ENCODE results near the gene PTRHD1.

The PTRHD1 gene

DNA sequence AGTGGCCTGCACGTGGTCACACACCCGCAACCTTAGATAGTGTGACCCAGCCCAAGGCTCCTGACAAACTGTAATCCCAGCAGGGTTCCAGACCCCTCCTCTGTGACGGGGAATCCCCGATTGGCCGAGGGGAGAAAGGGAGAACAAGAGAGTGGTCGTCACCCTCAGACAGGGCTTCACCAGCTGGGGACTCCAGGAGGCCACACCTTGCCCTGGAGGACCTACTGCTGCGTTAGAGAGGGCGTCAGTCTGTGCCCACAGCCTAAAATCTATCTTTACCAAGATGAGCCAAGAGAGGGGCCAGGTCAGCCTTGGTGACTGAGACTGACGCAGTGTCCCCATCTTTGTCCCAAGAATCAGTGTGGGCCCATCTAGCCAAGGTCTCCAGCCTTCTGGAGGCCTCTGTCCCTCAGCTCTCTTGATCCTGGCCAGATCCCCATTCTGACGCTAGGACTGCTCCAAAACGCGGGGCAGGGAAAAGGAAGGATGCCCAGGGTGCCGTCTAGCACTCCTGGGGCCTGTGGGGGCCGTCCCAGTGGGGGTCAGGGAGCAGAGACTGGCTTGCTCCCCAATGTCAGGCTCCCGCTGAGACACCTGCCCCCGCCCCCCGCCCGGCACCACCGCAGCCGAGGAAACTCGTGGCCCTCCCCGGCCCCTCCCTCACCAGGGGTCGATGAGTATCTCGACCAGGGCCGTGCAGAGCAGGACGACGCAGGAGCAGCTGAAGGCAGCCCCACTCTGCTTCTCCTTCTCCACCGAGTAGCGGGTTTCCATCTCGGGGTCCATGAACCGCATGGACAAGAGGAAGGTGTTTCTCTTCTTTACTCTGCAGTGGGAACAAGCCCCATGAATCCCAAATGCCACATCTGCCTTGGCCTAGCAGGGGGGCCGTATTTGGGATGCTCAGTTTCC, 40.9 kb upstream of the PTRHD1 start:
- no peak for TF ChIP-seq EZH2 (optimal IDR thresholded peaks at IDR 0.05; ENCODE audit: low read depth, low read length)
- TF ChIP-seq CTCF (IDR thresholded peaks at IDR 0.05; ENCODE audit: low read length): no peak
- no peak for TF ChIP-seq EZH2phosphoT487 (IDR thresholded peaks at IDR 0.05; ENCODE audit: low read length)
- H3F3A ChIP-seq (ENCODE audit: insufficient read depth, low read length): no peaks in the 10 kb centered on the region
- H2AFZ ChIP-seq (ENCODE audit: low read length): no peak overlapping the region
- H3K9ac ChIP-seq (ENCODE audit: low read length): no peak overlapping the region
- H3K4me2 ChIP-seq (ENCODE audit: low read depth, low read length): no peak overlapping the region
- DNase-seq: no peak
- no peaks in the 10 kb centered on the region for H3K4me1 ChIP-seq (ENCODE audit: low read length)
- no peak overlapping the region for H3K27ac ChIP-seq (ENCODE audit: low read length)
- no peaks in the 10 kb centered on the region for H3K27me3 ChIP-seq (replicated peaks; ENCODE audit: insufficient read depth, low read length)
- H3K9me2 ChIP-seq (replicated peaks; ENCODE audit: insufficient read depth, low read length): no peaks in the 10 kb centered on the region
- 0 out of 2 replicates have a peak, but pooled peaks cover 3% of the 10 kb centered on the region for H3K36me3 ChIP-seq (replicated peaks; ENCODE audit: insufficient read depth, low read length)
- H3K4me3 ChIP-seq (ENCODE audit: low read length): no peak overlapping the region
- H3K79me2 ChIP-seq (ENCODE audit: low read length): no peaks in the 10 kb centered on the region
- no peaks in the 10 kb centered on the region for H4K20me1 ChIP-seq (ENCODE audit: insufficient read depth, low read length)
- H3K9me3 ChIP-seq (replicated peaks; ENCODE audit: insufficient read depth, low read length): no peaks in the 10 kb centered on the region

GRCh38 chr2:24832931-24833701, 39.9 kb upstream of the PTRHD1 start:
- no peaks in the 10 kb centered on the region for H3K79me2 ChIP-seq (ENCODE audit: low read length)
- no peak overlapping the region for H2AFZ ChIP-seq (ENCODE audit: low read length)
- H4K20me1 ChIP-seq (ENCODE audit: insufficient read depth, low read length): no peaks in the 10 kb centered on the region
- no peak overlapping the region for H3K27ac ChIP-seq (ENCODE audit: low read length)
- 0 out of 2 replicates have a peak, but pooled peaks cover 3% of the 10 kb centered on the region for H3K36me3 ChIP-seq (replicated peaks; ENCODE audit: insufficient read depth, low read length)
- TF ChIP-seq EZH2 (optimal IDR thresholded peaks at IDR 0.05; ENCODE audit: low read depth, low read length) (no peak), CTCF (IDR thresholded peaks at IDR 0.05; ENCODE audit: low read length) (no peak), EZH2phosphoT487 (IDR thresholded peaks at IDR 0.05; ENCODE audit: low read length) (no peak)
- H3K9me2 ChIP-seq (replicated peaks; ENCODE audit: insufficient read depth, low read length): no peaks in the 10 kb centered on the region
- H3K4me3 ChIP-seq (ENCODE audit: low read length): no peak overlapping the region
- H3K4me1 ChIP-seq (ENCODE audit: low read length): no peaks in the 10 kb centered on the region
- no peak for DNase-seq
- H3K9ac ChIP-seq (ENCODE audit: low read length): no peak overlapping the region
- no peaks in the 10 kb centered on the region for H3K9me3 ChIP-seq (replicated peaks; ENCODE audit: insufficient read depth, low read length)
- no peaks in the 10 kb centered on the region; the same call in 1 of the 2 replicates for H3F3A ChIP-seq (ENCODE audit: insufficient read depth, low read length)
- no peak overlapping the region for H3K4me2 ChIP-seq (ENCODE audit: low read depth, low read length)
- H3K27me3 ChIP-seq (replicated peaks; ENCODE audit: insufficient read depth, low read length): no peaks in the 10 kb centered on the region

DNA sequence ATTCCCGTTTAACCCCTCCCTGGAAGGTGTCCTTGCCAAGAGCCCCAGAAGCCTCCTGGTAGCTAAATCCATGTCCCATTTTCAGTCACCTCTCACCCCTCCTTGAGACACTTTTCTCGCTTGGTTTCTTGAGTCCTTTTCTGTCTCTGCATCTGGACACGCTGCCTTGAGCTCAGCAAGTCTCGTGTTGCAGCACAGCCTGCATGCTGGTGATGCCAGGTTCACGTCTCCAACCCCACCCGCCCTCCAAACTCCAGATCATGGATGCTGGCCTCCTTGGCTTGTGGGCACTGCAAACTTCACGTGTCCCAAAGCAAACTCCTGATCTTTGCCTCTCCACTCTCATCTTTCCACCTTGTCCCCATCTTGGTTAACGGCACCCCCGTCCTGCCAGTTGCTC, 39.3 kb upstream of the PTRHD1 start:
- Histone ChIP-seq H3K36me3 (replicated peaks; ENCODE audit: insufficient read depth, low read length) (0 out of 2 replicates have a peak, but pooled peaks cover 3% of the 10 kb centered on the region), H3K27me3 (replicated peaks; ENCODE audit: insufficient read depth, low read length) (no peaks in the 10 kb centered on the region)
- DNase-seq: no peak

More for the DNA sequence above, 39.3 kb upstream of the PTRHD1 start:
- Histone ChIP-seq H3K4me3 (ENCODE audit: low read length) (no peak overlapping the region), H3K9me2 (replicated peaks; ENCODE audit: insufficient read depth, low read length) (no peaks in the 10 kb centered on the region), H3K27ac (ENCODE audit: low read length) (no peak overlapping the region), H3K9me3 (replicated peaks; ENCODE audit: insufficient read depth, low read length) (no peaks in the 10 kb centered on the region), H3K79me2 (ENCODE audit: low read length) (no peaks in the 10 kb centered on the region), H3F3A (ENCODE audit: insufficient read depth, low read length) (no peaks in the 10 kb centered on the region; the same call in 1 of the 2 replicates), H4K20me1 (ENCODE audit: insufficient read depth, low read length) (no peaks in the 10 kb centered on the region), H3K9ac (ENCODE audit: low read length) (no peak overlapping the region), H2AFZ (ENCODE audit: low read length) (no peak overlapping the region), H3K4me1 (ENCODE audit: low read length) (no peaks in the 10 kb centered on the region), H3K4me2 (ENCODE audit: low read depth, low read length) (no peak overlapping the region)
- TF ChIP-seq CTCF (IDR thresholded peaks at IDR 0.05; ENCODE audit: low read length) (no peak), EZH2 (optimal IDR thresholded peaks at IDR 0.05; ENCODE audit: low read depth, low read length) (no peak), EZH2phosphoT487 (IDR thresholded peaks at IDR 0.05; ENCODE audit: low read length) (no peak)
